Stimulated activated CD4-positive, alpha-beta T cell treated with anti-CD3 and anti-CD28 coated beads, Interleukin-15, amount 100 ng/mL, for 24 hours (primary cell): ENCODE results near the gene LIN7C.
"Not testable (repeated sequence)": the region's sequence is repeated elsewhere in the genome, so short reads cannot be mapped to it uniquely, and the experiment has no call there.

ENCODE experiments used
- DNase-seq: peaks from one replicate; pipeline ENCODE4 v3.0.0-alpha.2; 2020

LIN7C gene

DNA sequence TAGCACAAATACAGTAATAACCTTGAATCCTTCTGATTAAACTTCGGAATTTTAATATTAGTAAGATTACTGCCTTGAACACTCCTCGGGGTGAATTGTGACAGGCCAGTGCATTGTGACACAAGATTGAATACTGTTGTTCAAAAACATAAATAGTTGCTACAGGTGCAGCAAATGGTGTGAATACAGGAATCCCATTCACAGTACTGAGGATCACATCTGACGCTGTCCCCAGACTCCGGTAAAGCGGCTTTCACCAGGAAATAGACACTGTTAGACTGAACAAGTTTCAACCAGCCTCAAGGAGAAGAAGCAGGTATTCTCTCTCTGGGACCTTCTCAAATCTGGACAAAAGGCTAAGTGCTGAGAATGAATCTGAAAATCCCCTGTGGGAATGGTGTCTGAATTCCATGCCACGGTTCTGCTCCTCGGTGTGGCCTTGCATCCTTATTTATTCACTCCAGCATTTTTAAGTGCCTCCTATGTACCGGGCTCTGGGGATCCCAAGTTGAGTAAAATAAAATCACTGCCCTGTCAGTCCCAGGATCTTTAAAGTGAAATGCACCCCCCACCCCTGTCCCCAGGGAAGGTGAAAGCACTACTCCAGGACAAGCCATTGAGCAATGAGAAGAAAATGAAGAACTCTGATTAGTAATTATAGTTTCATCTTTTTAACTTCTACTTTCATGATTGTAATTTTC, 37.4 kb downstream of the LIN7C start:
- DNase-seq = no peak

DNA sequence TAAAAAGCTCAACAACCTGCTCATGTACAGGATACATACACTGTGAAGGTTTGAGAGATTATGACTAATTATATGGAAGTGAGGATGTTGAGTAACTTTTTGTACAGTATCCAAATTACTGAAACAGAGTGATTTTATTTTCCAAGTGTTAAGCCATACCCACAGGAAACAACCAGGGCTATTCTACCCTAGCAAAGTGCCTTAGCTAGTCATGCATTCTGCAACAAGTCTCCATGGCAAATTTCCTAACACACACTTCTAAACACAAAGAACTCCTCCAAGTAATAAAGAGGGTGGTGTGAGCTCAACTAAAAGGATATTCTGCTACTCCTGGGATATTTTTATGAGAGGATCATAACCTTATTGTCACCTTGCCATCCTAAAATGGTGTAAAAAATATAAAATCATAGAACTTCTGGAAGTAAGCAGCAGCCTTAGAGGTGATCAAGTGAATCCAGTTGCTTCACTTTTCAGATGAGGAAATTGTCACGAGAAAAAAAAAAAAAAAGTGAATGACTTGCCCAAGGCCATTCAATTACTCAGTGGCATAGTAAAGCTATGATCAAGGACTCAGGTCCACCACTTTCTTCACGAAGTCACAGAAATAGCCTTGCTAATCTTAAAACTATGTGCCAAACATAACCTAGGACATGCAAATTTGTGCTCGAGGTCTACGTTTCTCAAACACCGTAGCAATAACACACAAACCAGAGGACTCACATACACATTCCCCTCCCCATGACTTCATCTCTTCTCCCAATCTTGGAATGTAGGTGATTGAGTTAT, 38.2 kb downstream of the LIN7C start:
- DNase-seq = no peak

DNA sequence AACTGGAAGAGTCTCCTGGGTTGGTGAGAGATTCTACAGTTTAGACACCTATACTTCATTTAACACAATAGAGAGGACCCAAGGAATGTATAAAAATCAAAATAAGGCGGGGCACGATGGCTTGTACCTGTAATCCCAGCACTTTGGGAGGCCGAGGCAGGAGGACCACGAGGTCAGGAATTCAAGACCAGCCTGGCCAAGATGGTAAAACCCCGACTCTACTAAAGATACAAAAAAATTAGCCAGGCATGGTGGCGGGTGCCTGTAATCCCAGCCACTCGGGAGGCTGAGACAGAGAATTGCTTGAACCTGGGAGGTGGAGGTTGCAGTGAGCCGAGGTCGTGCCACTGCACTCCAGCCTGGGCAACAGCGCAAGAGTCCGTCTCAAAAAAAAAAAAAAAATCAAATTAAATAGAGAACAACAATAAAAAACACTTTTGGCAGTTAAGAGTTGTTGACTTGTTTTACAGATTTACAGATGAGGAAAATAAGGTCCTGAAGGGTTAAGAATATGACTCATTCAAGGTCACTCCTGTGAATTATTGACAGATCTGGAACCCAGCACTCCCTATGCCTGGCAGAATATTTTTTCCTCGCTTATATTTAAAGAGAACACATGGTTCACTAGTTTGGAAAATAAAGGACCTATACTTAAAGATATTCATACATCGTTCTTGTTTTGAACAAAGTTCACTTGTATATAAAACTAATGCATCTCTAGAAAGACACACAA, 39.2 kb downstream of the LIN7C start:
- no peak for DNase-seq

DNA sequence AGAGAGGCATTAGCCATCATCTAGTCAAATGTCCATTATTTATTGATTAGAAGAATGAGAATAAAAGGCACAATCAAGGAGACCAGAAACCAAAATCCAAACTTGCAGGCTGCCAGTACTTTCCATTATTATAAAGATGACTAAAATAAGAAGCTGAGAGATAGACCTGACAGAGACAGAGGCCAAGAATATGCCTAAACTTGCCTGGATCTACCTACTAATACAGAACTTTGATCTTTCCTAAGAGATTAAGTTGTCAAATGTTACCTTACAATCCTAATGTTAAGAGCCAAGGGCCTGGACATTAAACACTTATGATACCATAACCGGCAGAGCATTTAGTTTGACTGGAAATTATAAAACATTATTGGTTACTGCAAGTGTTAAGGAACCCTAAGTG, 40.2 kb downstream of the LIN7C start:
- no peak for DNase-seq

DNA sequence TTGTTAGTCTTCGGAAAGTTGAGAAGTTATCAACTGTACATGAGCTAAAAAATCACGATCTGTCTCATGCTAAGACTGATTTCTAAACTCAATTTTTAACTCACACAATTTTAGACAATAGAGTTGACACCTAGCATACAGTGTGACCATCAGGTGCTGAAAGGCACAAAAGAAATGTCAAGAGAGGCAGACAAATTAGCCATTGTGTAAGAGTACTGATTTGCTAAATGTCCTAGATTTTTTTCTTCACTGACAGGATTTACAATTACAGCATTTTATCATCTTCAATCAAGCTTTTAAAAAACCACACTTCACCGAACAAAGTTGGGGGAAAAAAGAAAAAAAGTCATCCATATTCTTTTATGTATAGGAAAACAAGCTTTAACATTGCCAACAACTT, 40.9 kb downstream of the LIN7C start:
- no peak for DNase-seq

DNA sequence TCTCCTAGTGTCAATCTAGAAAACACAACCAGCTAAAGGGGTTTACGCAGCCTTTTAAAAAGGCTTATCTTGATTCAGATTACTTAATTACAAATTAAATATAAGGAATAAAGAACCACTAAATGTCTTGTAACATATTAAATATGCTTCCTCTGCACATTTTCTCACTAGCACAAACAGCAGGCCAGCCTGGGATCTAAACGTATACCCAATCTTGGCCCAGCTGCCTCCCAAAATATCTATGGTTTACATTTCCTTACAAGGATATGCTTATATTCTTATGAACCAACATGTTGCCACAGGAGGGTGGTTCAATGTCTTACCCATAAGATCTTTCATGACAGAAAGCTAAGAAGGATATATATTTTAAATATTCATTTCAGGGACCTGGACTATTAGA, 41.7 kb downstream of the LIN7C start:
- DNase-seq = no peak

DNA sequence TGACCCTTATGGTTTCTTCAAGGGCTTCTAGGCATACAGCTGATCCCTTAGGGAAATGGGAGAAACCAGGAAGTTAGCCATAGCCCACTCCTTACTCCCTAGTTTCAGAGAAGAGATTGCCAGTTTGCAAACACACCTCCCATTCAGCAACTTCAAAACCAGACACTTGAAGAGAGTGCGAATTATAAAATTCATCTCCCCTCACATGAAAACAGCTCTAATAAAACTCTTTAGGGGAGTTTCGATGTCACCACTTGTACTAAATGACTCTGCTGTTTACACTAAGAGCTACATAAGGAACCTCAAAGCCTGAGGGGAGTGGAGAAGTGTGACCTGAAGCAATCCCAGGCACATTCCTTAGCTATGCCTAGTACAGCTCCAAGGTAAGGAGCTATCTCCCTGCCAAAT, 42.3 kb downstream of the LIN7C start:
- no peak for DNase-seq

DNA sequence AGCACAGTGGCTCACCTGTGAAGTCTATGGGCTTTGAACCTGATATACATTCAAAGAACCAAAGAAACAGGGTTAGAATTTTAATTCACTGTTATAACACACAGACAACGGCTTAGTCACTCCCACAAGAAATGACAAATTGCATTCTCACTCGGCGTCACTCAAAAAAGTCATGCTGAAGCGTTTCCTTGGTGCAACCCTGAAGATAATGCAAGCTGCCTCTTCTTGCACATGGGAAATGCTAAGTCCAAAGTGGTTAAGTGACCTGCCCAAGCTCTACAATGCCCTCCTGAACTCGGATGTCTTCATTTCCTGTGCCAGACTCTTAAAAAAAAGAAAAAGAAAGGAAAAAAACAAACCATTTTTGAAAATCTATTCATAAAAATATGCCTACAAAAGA, 44.0 kb downstream of the LIN7C start:
- no peak for DNase-seq

DNA sequence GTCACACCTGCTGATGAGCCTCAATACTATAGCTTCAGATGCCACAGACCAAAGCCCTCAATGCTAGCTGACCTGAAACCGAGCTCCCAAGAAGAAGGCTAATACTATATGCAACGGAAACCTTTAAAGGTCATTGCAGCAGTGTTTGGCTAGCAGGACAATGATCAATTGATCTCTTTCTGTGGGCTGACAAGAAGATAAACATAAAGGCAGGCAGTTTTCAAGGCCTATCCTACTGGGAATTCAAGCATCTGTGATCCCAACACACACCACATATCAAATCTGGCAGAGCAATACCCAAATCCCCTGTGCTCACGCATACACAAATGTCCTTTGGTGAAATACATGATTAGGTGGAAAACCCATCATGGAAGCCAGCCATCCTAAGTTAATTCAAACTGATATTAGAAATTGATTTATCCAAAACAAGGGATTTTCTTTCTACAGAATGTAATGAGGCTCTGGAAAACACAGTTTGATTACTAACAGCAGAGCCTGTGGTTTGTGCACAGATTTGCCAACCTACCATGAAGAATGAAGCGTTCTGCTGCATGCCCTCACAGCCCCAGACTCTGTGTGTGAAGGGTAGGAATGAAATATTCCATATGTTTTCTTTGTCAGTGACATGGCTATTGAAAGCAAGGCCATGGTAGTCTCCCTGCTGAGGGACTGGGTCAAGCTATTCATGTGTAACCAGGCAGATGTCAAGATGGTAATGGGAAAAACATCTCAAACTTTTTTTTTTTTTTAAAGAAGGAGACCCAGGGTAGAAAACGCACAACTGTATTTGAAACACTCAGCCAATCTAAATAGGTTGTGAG, 46.2 kb downstream of the LIN7C start:
- no peak for DNase-seq

DNA sequence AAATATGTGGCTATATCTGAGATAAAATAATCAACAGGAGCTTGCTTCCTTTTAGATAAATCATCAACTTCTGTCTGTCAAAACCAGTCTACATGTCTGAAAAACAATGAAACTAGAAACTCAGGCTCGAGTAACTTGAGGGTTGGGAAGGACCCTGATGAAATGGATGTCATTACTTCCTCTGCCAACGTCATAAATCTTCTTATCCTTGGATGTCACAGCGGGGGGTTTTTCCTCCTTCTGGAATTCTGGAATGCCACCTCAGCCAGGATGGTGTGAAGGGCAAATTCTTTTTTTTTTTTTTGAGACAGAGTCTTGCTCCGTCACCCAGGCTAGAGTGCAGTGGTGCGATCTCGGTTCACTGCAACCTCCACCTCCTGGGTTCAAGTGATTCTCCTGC, 47.4 kb downstream of the LIN7C start:
- no peak for DNase-seq

DNA sequence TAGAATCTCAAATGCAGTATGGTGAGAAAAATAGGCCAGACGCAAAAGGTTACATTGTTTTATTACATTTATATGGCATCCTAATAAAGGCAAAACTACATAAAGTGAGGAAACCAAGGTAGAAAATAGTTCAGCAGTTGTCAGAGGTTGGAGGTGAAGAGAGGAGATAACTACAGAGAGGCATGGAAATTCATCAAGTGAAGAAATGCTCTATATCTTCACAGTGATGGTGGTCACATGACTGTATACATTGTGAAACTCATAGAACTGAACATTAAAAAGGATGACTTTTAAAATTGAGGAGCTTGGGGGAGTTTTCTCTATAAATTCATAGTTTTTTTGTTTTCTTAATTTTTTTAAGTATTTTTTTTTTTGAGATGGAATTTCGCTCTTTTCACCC, 48.4 kb downstream of the LIN7C start:
- no peak for DNase-seq

DNA sequence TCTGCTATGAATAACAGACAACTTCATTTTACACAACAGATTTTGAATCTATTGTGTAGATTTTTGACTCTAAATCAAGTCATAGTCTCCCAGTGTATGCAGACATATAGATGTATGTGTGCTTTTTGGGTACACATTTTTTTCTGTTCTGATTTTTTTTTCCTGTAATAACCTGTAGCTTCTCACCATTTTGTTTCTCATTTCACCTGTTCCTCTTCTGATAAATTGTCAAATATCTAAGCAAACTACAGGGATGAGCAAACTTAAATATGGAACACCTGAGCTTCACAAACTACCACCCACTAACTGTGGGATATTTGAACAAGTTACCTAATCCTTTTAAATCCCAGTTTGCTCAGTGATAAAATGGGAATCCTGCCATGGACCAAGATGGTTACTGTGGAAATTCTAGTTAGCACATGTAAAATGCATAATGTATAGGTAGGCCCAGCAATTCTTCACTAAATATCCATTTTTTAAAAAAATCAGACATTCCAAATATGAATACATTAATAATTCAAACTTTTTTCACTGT, 49.7 kb downstream of the LIN7C start:
- DNase-seq = no peak

DNA sequence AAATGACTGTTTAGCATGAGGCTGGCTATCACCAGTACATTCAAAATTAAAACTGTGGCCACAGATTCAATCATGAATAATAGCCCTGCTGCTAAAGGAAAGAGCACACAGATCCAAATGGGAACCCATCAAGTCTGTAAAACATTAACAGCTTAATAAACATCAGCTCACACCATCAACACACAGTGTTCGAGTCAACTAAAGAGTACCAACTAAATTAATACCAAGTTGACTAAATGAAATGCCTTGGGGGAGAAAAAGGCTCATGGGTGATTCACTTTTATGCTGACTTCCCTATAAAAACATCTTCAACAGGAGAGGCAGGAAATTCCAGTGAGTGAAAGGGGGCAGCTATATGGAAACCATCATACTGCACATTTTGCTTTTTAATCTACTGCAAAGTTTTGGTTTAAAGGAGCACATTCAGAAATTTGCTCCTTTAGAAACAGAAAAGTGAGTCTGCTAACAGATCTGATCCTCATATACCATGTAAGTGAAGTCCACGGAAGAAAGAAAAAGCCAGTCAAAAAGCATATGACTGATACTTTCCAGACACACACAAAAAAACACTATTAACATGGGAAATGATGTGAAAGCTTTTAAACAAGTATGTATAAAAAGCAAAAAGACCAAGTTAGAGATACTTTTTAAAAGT, 50.3 kb downstream of the LIN7C start:
- DNase-seq = no peak

DNA sequence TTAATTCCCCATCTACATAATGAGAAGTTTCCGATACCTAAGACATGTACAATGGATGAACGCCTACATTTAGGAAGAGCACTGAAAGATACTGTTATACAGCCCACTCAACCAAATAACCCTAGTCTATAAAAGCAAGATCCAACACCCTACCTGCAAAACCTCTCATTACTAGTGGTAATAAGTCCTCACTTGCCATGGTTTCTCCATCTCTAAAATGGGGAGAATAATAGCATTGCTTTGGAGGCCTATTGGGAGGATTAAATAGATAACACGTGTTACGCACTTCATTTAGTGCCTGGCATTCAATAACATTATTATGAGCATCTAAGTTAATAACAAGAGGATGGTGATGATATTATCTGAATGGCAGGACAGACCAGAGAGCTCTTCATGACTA, 50.9 kb downstream of the LIN7C start:
- no peak for DNase-seq

DNA sequence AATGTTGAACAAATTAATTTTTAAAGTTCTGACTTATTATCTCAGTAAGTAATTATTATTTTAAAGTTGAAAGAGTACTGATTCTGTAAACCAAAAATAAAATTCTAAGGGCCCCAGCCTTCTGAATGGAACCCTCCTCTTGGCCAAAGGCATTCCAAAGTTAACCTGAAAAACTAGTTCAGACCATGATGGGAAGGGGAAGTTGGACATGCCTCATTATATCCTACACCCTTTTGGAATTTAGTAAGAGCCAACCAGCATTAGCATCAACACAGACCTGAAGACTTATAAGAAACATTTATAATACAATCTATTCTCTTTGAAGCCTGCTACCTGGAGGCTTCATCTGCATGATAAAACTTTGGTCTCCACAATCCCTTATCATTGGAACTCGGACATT, 52.9 kb downstream of the LIN7C start:
- no peak for DNase-seq

DNA sequence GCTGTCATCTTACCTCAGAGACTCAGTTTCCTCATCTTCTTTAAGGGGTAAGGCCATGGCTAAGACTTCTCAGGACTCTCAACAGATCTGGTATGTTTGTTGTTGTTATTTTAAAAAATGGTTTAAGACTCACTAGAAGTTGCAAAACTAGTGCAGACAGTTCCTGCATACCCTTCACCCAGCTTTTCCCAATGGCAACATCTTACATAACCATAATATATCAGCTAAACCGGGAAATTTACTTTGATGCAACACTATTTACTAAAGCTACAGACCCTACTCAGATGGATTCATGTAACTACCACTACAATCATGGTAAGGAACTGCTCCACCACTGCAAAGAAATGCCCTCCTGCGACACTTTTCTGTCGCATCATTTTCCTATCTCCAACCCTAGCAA, 54.4 kb downstream of the LIN7C start:
- DNase-seq = no peak

DNA sequence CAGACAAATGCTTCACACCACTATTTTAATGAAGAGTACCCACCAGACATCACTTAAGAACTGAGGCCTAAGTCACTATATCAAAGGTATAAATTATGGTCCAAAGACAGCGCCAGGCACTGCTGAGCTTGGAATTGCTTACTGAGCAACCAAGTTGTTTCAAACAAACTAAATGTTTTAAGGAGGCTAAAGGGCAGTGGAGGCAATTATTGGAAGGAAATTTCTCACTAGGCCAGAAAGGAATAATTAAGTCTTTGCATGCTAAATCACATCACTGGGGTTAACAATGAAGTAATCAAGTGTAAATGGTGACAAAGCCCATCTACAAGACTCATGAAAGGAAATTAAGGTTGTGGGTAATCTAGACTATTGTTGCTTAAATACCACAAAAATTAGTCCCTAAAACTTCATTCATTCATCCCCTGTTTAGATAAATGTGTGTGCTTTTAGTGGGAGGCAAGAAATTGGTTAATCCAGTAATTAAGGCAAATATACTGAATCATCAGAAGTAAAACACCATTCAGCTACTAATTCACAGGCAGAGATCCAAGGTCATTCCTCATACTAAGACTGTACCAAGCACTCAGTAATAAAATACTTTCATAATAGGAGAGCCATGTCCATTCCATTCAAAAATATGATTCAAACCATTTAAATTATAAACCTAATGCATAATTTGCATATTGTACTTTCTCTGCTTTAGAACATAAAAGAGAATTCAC, 55.2 kb downstream of the LIN7C start:
- no peak for DNase-seq

DNA sequence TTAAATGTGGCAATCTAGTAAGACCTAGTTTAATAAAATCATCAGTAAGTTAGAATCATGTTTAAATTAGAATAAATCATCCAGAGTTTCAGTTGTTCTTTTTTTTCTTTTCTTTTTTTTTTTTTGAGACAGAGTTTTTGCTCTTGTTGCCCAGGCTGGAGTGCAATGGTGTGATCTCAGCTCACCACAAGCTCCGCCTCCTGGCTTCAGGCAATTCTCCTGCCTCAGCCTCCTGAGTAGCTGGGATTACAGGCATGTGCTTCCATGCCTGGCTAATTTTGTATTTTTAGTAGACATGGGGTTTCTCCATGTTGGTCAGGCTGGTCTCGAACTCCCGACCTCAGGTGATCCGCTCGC, 58.4 kb downstream of the LIN7C start:
- not testable (repeated sequence) for DNase-seq

DNA sequence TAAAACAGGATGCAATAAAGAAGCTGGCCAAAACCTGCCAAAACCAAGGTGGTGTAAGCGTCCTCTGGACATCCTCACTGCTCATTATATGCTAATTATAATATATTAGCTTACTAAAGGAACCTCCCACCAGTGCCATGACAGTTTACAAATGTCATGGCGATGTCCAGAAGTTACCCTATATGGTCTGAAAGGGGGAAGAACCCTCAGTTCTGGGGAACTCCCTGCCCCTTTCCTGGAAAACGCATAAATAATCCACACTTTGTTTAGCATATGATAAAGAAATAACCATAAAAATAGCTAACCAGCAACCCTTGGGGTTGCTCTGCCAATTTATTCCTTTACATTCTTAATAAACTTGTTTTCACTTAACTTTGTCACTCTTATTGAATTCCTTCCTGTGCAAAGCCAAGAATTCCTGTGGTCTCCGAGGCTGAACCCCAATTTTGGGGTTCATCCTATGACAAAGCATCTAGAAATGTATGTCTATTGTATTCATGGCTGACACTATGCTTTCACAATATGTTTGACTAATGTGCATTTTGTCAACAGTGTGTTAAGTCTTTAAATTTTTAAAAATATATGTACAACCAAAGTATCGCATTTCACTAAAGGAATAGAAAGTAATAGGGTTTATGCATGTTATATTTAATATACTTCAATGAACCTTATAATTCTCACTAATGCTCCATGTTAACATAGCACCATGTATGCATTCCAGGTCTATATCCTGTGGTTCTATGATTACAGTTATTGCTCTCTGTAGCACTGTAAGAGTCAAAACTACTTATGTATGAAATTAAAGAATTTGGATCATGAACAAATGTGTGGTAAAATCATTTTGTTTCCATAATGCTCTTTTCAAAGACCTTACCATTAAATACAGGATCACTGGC, 59.0 kb downstream of the LIN7C start:
- no peak for DNase-seq

DNA sequence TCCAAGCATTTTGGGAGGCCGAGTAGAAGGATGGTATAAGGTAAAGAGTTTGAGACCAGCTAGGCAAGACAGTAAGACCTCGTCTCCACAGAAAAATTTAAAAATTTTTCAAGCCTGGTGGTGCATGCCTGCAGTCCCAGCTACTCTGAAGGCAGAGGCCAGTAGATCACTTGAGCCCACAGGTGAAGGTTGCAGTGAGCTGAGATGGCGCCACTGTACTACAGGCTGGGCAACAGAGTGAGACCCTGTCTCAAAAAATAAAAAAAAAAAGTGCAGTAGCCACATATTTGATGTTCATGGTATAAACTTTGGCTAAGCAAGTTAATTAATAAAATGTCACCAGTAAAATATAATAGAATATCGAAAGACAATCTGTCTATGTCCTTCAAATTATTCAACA, 60.9 kb downstream of the LIN7C start:
- no peak for DNase-seq

DNA sequence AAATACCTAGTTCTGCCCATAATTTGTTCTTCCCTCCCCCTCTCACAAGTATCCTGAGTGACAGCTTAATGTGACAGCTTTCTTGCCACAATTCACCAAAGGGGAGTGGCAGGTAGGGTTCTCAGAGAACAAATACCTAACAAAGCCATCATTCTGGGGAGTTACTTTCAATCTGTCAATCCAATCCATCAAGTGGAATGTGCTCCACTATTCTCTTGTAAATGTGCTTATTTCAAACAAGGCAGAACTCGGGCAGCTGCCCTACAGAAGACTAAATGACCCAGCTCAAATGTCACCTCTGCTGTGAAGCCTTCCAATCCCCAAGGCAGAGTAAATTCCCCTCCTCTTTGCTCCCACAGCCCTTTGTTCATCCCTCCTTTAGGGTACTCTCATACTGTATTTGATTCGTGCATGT, 61.8 kb downstream of the LIN7C start:
- DNase-seq = no peak
